HepG2 (cell line): ENCODE results near the gene MADD.
A peak's percentile ranks its signal among the peaks of the same experiment; 100 is the strongest.

Source experiments
- AHR ChIP-seq: IDR thresholded peaks from 2 replicates; pipeline ENCODE4 v1.6.1; 2018; ENCODE audit warnings: missing genetic modification reagents, missing compliant biosample characterization
- ARID3A ChIP-seq: IDR thresholded peaks from 2 replicates; pipeline ENCODE4 v1.6.1; 2012; ENCODE audit warnings: low read depth, low read length, improper control_type of control experiment
- BRCA1 ChIP-seq: sonication (generic); formaldehyde crosslinking; IDR thresholded peaks from 2 replicates; pipeline ENCODE4 v1.4.0; 2020; ENCODE audit warnings: missing genetic modification reagents
- FOSL2 ChIP-seq: sonication (generic); formaldehyde crosslinking; IDR thresholded peaks from 2 replicates; pipeline ENCODE4 v1.4.0; 2020; ENCODE audit warnings: missing genetic modification reagents
- FOXM1 ChIP-seq: sonication (generic); formaldehyde crosslinking; IDR thresholded peaks from 2 replicates; pipeline ENCODE4 v1.5.0; 2020; ENCODE audit warnings: missing genetic modification reagents
- MAX ChIP-seq: IDR thresholded peaks from 2 replicates; pipeline ENCODE4 v1.6.1; 2012; ENCODE audit warnings: inconsistent platforms
- MXD1 ChIP-seq: sonication (generic); formaldehyde crosslinking; IDR thresholded peaks from 2 replicates; pipeline ENCODE4 v1.4.0; 2020; ENCODE audit warnings: mild to moderate bottlenecking, missing genetic modification reagents
- MYC ChIP-seq: sonication (generic); formaldehyde crosslinking; IDR thresholded peaks from 2 replicates; pipeline ENCODE4 v1.9.0; 2021; ENCODE audit warnings: missing genetic modification reagents, borderline replicate concordance
- PRDM15 ChIP-seq: sonication (generic); formaldehyde crosslinking; IDR thresholded peaks from 2 replicates; pipeline ENCODE4 v1.4.0; 2020; ENCODE audit warnings: missing genetic modification reagents
- ZNF234 ChIP-seq: sonication (generic); formaldehyde crosslinking; conservative IDR thresholded peaks from 2 replicates; pipeline ENCODE4 v1.5.1; 2020; ENCODE audit warnings: mild to moderate bottlenecking, missing genetic modification reagents
- ZNF501 ChIP-seq: sonication (generic); formaldehyde crosslinking; IDR thresholded peaks from 2 replicates; pipeline ENCODE4 v1.5.1; 2020; ENCODE audit warnings: mild to moderate bottlenecking, moderate library complexity, missing genetic modification reagents

- no peak for TF ChIP-seq ZNF501 (CRISPR knock-in tag)
- no peak for TF ChIP-seq PRDM15
- TF ChIP-seq MXD1, result no peak
- 0 out of 2 replicates have a peak, but pooled peaks have one; percentile 14 for TF ChIP-seq MAX
- no peak for TF ChIP-seq BRCA1 (CRISPR knock-in tag)
- TF ChIP-seq ZNF234 (CRISPR knock-in tag), result no peak
- no peak for TF ChIP-seq FOXM1 (CRISPR knock-in tag)
- TF ChIP-seq MYC, result no peak
- TF ChIP-seq AHR, result no peak
- TF ChIP-seq ARID3A, result no peak
- TF ChIP-seq FOSL2 (CRISPR knock-in tag), result no peak
Measured at GRCh38 chr11:47361419-47361818, 91.5 kb downstream of the MADD start.
